TTC549 (cell line): ENCODE data around the gene CDH13.

Source experiments
- FAIRE-seq: peaks from 2 replicates; lab custom pipeline; 2012; peaks lifted over from hg19 to GRCh38; lab: Jason Lieb, UNC

CDH13 gene

GRCh38 chr16:83847371-83848225 is 1220.8 kb downstream of the CDH13 start:
- FAIRE-seq, result no peak

- FAIRE-seq, result no peak
Measured at GRCh38 chr16:83849421-83849820, 1222.7 kb downstream of the CDH13 start.
